GM12873 (cell line): Measurements from ENCODE around the gene FAM107B.

Experiments used
- TF ChIP-seq, protein P1 (sequence below): IDR thresholded peaks from 2 replicates; pipeline ENCODE4 v1.5.1; 2012; ENCODE audit warnings: low read depth, mild to moderate bottlenecking, moderate library complexity, low read length, control low read depth; ENCODE audit not compliant: insufficient read depth; ENCODE audit errors: missing control alignments

Gene FAM107B

DNA sequence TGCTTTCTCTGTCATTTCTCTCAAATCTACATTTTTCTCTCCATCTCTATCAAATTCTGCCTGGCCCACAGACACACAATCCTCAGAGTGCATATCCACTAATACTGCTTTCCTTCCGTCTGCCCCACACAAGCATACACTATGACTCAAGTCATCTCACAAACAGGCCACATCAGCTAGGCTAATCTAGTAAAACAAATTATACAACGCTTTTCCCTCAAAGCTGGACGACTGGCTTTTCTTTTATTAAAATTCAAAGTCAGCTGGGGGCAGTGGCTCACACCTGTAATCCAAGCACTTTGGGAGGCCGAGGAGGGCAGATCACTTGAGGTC lies 161.1 kb downstream of the FAM107B start:
- TF ChIP-seq, protein P1, sequence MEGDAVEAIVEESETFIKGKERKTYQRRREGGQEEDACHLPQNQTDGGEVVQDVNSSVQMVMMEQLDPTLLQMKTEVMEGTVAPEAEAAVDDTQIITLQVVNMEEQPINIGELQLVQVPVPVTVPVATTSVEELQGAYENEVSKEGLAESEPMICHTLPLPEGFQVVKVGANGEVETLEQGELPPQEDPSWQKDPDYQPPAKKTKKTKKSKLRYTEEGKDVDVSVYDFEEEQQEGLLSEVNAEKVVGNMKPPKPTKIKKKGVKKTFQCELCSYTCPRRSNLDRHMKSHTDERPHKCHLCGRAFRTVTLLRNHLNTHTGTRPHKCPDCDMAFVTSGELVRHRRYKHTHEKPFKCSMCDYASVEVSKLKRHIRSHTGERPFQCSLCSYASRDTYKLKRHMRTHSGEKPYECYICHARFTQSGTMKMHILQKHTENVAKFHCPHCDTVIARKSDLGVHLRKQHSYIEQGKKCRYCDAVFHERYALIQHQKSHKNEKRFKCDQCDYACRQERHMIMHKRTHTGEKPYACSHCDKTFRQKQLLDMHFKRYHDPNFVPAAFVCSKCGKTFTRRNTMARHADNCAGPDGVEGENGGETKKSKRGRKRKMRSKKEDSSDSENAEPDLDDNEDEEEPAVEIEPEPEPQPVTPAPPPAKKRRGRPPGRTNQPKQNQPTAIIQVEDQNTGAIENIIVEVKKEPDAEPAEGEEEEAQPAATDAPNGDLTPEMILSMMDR = no peak

DNA sequence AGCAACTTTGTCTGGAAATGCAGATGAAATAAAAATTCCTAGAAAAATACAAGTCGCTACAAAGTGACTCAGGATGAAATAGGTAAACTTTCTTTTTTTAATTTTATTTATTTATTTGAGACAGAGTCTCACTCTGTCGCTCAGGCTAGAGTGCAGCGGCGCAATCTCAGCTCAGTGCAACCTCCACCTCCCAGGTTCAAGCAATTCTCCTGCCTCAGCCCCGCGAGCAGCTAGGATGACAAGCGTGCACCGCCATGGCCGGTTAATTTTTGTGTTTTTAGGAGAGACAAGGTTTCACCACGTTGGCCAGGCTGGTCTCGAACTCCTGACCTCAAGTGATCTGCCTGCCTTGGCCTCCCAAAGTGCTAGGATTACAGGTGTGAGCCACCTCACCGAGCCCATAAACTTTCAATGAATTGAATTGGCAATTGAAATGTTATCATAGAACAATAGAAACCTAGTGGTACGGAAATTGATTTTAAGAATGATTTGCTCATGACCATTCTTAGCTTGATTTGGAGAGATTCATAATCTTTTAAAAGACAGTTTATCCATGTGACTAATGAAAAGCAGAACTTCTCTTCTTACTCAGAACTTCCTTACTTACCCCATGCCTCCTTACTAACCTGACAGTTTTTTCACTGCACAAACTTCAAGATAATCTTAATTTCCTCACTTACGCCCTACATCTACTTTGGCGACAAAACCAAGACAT lies 161.7 kb downstream of the FAM107B start:
- TF ChIP-seq, protein P1 = no peak

DNA sequence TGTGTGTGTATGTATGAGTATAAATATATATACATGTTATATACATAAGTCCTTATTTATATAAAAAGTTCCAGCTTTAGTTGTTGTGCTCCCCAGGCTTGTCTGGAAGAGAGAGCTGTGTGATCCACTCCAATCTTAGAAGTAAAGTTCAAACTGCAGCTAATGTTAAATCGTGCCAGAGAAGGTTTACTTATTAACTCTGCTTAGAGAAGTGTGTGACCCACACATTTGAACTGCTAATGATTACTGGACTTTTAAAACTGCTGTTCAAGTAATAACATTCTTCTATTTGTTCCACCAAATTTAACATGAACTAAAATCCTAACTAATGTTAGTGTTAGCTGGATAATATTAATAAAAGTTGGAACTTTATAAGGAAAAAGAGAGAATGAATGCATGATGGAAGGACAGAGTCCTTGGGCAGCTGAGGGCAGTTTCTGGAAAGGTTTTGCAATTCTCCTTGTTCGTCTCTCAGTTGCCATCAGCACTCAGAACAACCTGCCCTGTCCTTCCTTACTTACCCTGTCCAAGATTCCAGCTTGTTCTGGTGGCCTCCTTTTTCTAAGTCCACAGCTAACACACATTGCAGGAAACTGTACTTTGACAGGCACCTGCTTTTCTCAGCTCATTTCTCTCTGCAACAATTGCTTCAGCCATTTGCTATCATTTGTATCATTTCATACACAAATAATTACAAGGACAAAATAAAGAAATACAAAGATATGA lies 162.6 kb downstream of the FAM107B start:
- TF ChIP-seq, protein P1 = no peak

DNA sequence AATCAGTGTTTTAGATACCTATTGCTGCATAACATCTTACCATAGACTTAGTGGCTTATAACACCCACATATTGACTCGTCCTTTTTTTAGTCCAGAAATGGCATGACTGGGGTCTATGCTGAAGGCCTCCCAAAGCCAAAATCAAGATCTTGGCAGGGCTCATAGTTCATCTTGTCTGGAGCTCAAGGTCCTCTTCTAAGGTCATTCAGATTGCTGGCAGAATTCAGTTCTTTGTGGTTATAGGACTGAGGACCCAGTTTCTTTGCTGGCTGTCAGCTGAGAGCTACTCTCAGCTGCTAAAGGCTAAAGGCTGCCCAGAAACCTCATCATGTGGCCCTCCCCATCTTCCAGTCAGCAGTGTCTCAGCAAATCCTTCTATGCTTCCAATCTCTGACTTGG lies 165.5 kb downstream of the FAM107B start:
- TF ChIP-seq, protein P1 = no peak

DNA sequence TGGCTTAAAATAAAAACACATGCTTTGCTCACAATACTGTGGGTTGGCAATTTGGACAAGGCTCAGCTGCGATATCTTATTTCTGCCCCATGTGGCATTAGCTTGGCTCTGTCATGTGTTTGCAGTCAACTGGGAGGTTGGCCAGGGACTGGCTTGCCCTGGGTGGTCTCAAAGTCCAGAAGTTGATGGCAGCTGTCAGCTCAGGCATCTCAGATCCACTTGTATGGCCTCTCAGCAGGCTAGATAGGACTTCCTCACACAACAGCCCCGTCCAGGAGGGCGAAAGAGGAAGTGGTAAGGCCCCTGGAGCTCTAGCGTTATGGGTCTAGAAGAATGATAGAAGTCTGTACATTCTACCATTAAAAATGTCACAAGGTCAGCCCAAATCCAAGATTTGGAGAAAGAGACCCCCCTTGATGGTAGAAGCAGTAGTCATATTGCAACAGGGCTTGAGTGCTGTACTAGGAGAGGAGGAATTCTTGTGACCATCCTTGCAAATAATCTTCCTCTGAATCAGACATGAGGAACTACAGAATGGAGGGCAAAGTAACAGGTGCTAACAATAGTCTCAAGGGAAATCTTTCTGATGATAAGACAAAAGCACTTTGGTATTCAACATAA lies 166.2 kb downstream of the FAM107B start:
- TF ChIP-seq, protein P1 = no peak

DNA sequence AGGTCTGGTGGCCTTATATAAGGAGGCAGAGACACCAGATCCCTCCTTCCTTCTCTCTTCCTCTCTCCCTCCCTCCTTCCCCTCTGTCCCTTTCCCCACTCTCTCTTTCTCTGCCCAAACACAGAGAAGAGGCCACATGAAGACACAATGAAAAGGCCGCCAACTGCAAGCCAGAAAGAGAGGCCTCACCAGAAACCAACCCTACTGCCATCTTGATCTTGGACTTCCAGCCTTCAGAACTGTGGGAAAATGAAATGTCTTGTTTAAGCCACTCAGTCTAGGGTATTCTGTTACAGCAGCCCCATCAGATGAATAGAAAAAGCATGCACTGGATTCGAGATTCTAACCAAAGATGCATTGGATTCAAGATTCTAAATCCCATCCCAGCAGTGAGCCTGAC lies 168.1 kb downstream of the FAM107B start:
- TF ChIP-seq, protein P1 = no peak

DNA sequence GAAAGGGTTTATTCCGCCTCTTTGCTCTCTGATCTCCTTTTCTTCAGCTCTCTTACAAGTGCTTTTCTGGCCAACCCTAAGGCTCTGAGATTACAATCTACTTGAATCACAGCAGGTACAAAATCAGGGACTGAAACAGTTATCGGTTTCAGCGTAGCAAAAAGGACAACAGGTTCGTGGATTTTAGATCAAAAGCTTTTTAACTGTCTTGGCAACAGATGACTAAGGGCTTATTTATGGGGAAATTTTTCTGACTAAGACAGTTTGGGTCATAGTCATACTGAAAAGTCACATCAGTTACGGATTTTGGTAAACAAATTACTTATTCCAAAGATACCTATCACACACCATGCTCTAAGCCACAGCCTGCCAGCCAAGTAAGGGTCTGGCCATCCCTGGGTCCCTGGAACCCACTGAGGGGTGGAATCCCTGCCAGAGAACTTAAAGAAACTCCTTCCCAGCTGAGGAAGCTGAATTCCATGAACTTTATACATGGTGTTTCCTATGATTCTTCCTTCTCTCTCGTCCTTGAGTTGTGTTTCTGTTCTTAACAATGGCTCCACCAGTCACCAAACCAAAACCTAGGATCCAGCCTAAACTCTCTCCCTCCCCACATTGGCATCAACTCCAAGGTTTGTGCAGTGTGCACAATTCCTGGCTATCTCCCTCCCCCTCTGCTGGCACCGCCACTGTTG lies 169.3 kb downstream of the FAM107B start:
- TF ChIP-seq, protein P1 = no peak
